Measurements from ENCODE around the gene S100A2.
"Not testable (repeated sequence)": the region's sequence is repeated elsewhere in the genome, so short reads cannot be mapped to it uniquely, and the experiment has no call there.

The S100A2 gene

DNA sequence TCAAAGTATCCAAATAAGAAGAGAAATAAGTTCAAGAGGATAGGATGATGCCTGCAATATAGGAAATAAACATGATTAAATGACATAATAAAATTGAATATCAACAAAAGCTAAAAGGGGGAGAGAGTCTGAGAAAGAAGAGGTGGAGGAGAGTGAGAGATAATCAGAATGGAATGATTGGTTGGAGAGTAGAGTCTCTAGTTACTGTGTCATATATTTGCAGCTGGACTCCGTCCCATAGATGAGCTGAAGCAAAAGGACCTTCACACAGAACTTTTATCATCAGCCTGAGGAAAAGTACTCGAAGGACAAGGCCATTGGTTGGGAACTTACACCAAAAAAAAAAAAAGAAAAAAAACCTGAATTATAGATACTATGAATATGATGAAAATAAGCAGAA, 22.8 kb upstream of the S100A2 start:
- no peak for DNase-seq (ENCODE audit: low spot score)

DNA sequence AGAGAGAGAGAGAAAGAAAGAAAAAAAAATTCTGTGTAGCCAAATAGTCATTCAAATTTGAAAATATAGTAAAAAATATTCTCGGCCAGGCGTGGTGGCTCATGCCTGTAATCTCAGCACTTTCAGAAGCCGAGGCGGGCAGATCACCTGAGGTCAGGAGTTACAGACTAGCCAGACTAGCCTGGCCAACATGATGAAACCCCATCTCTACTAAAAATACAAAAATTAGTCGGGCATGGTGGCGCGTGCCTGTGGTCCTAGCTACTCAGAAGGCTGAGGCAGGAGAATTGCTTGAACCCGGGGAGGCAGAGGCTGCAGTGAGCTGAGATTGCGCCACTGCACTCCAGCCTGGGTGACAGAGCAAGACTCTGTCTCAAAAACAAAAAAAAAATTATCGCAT, 22.4 kb upstream of the S100A2 start:
- not testable (repeated sequence) for DNase-seq (ENCODE audit: low spot score)

DNA sequence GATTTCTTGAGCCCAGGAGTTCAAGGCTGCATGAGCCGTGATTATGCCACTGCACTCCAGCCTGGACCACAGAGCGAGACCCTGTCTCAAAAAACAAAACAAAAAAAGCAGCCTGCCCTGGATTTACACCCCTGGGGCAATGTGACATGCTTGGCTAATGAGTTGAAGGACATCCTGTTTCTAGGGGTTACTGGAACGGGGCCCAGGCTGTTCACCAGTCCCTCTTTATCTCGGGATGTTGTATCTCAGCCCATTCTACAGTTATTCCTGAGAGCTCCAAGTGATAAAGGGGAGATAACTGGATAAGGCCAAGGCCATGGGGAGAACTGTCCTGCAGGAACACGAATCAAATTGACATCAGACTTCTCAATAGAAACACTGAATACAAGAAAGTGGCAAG, 21.7 kb upstream of the S100A2 start:
- DNase-seq (ENCODE audit: low spot score) = no peak

DNA sequence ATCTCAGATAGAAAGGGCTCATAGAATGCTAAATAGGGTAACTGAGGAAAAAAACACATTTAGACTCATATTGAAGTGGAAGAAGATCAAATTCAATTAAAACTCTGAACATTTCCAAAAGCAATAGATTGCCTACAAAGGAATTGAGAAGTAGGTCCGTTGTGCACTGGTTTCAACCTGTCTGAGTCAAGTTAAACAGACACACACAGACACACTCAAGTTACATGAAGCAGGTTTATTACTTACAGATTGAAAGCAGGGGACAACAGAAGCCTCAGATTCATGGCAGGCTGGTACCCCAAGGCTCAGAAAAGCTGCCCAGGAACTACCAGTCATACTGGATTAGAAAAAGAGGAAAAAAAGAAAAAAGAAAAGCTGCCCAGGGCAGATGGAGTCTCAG, 20.7 kb upstream of the S100A2 start:
- DNase-seq (ENCODE audit: low spot score) = no peak

DNA sequence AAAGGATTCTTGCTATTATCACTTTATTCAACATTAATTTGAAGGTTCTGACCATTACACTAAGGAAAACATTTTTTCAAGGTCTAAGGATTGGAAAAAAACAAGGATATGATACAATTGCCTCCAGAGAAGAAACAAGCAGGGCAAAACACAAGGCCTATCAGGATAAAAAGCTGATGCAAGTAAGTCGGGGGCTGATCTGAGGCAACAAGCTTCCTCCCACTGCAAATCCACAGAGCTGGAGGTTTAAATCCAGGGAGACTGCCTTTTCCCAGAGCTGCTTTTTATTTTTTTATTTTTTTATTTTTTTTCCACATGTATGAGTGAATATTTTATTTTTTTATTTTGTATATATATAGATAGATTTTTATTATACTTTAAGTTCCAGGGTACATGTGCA, 19.4 kb upstream of the S100A2 start:
- DNase-seq (ENCODE audit: low spot score) = no peak

DNA sequence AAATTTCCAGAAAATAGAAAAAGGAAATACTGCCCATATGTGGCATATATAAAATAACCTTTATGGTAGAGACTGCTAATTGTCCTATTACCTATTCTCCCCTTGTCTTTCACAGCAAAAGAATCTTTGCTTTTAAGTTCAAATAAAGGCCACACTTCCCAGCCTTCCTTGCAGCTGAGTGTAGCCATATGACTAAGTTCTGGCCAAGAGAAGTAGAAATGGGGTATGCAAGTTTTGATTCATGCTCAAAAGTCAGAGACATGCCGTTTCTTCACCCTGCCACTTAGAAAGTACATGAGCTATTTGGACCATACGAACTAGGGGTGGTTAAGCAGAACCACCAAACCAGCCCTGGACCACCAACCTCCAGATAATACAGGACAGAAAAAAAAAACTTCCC, 18.3 kb upstream of the S100A2 start:
- no peak for DNase-seq (ENCODE audit: low spot score)

DNA sequence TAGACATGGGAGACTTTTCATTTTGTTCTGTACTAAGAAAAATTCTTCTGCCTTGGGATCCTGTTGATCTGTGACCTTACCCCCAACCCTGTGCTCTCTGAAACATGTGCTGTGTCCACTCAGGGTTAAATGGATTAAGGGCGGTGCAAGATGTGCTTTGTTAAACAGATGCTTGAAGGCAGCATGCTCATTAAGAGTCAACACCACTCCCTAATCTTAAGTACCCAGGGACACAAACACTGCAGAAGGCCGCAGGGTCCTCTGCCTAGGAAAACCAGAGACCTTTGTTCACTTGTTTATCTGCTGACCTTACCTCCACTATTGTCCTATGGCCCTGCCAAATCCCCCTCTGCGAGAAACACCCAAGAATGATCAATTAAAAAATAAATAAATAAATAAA, 17.9 kb upstream of the S100A2 start:
- not testable (repeated sequence) for DNase-seq (ENCODE audit: low spot score)

DNA sequence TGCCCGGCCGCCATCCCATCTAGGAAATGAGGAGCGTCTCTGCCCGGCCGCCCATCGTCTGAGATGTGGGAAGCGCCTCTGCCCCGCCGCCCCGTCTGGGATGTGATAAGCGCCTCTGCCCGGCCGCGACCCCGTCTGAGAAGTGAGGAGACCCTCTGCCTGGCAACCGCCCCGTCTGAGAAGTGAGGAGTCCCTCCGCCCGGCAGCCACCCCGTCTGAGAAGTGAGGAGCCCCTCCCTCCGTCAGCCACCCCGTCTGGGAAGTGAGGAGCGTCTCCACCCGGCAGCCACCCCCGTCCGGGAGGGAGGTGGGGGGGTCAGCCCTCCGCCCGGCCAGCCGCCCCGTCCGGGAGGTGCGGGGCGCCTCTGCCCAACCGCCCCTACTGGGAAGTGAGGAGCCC, 17.2 kb upstream of the S100A2 start:
- not testable (repeated sequence) for DNase-seq (ENCODE audit: low spot score)

DNA sequence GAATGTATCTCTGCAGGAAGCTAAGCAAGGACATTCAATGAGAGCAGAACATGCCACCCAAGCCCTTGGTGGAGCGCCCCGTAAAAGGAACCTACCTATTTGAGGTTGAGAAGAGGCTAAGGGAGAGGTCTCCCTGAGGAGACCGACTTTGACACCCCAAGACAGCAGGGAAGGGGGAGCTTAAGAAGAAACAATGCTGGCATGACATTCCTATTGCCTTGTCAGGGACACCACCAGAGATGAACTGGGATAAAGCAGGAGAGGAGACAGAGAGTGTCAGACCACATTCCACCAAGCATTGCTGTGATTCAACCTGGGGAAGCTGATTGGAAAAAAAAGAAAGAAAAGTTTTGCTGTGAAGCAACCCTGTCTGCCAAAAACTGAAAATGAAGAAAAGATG, 13.3 kb upstream of the S100A2 start:
- no peak for DNase-seq (ENCODE audit: low spot score)

DNA sequence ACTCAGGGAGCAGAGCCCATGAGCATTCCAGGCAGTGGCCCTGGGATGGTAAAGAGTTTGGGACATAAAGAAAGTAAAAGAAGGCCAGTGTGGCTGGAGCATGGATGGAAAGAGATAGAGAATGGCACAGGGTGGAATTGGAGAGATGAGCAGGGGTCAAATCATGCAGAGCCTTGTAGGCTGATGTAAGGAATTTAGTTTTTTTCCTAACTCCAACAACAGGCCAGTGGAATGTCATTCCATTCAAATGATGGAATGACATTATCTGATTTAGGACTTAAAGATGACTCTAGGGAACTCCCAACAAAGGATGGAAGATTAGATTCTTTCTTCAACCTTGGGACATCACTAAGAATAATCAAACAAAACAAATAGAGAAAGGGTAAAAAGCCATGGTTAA, 12.8 kb upstream of the S100A2 start:
- DNase-seq (ENCODE audit: low spot score) = no peak

DNA sequence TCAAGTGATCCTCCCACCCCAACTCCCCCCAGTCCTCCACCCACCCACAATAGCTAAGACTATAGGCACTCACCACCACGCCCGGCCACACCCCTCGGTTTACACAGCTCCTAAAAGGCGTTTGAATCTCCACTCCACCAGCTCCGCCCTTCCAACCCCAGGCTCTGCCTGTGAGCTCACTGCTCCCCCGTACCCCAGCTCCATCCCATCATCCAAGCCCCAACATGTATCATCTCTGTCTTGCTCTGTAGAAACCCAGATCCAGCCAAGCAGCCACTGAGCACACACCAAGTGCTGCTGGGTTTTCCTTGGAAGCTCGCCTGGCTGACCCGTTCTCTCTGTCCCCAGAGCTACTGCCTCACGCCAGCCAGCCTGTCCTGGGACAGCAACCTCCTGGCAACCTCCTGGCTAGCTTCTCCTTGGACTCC, 12.0 kb upstream of the S100A2 start:
- peak; percentile 45 for DNase-seq (ENCODE audit: low spot score)

DNA sequence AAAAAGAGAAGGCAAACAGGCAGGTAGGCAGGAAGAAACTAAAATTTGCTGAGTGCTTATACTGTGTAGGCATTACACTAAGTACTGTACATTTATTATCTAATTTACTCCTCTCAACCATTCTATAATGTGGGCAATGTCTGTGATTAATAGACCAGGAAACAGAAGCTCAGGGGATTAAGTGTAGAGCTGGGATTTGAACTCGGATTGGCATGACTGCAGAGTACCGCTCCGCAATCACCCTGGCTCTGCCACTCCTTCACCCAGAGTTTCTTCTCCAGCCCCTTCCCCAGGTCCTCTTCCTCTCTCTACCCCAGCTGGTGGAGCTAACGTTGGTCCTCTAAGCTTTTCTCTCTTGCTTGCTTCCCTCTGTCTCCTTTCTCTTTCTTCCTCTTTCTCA, 11.5 kb upstream of the S100A2 start:
- no peak for DNase-seq (ENCODE audit: low spot score)

DNA sequence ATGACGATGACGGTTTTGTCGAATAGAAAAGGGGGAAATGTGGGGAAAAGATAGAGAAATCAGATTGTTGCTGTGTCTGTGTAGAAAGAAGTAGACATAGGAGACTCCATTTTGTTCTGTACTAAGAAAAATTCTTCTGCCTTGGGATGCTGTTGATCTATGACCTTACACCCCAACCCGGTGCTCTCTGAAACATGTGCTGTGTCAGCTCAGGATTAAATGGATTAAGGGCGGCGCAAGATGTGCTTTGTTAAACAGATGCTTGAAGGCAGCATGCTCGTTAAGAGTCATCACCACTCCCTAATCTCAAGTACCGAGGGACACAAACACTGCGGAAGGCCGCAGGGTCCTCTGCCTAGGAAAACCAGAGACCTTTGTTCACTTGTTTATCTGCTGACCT, 9.9 kb upstream of the S100A2 start:
- DNase-seq (ENCODE audit: low spot score) = not testable (repeated sequence)

DNA sequence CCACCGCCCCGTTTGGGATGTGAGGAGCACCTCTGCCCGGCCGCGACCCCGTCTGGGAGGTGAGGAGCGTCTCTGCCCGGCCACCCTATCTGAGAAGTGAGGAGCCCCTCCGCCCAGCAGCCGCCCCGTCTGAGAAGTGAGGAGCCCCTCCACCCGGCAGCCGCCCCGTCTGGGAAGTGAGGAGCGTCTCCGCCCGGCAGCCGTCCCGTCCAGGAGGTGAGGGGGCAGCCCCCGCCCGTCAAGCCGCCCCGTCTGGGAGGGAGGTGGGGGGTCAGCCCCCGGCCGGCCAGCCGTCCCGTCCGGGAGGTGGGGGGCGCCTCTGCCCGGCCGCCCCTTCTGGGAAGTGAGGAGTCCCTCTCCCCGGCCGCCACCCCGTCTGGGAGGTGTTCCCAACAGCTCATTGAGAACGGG, 9.4 kb upstream of the S100A2 start:
- DNase-seq (ENCODE audit: low spot score) = not testable (repeated sequence)

DNA sequence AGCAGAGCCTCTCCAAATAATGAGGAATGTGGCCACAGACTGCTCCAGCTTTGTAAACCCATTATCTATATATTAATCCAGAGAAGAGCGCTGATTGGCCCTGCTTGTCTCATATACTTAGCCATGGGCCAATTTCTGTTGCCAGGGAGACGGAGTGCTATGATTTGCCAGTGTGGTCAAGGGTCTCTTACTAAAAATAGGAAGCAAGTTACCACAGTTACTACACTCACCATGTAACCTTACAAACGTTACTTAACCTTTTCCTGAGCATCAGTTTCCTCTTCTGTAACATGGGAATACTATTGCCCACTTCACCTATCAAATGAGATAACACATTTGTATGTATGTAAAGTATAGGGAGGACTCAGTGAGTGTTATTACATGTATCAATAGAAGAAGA, 7.7 kb upstream of the S100A2 start:
- DNase-seq (ENCODE audit: low spot score) = no peak

DNA sequence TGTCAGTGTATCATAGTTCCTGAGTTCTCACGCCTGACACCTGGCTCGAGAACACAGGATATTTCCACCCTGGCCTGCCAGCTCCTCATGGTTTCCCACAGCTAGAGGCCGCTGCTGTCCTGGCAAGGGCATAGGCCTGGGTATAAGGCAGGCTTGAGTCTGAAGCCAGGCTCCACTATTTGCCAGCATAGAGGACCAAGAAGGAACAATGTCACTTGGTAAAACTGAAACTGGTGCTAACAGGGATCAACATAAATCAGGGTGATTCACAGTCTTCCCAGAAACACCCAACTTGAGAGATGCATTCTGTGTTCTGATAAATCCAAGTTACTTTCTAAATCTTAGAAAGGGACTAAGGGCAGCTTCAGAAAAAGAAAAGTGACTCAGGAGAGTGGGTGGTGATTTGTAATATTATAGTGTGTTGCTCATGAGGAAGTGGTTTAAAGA, 6.9 kb upstream of the S100A2 start:
- DNase-seq (ENCODE audit: low spot score) = peak; percentile 88

DNA sequence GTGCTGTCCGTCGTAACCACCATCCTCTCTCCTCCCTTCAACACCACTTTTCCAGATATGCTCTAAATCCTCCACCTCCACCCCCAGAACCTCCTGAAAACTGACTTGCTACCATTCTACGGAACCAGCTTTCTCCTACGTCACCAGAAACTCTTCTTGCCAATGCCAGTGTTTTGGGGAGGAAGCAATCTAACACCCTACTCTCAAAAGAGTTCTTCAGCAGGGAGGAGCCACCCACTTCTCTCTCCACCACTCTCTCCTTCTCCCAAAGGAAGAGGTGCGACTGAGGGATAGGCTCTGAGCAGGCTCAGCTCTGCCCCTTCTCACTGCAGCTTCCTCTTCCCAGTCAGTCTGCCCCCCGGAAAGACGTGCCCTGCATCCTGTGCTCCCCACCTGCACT, 6.1 kb upstream of the S100A2 start:
- DNase-seq (ENCODE audit: low spot score) = no peak

DNA sequence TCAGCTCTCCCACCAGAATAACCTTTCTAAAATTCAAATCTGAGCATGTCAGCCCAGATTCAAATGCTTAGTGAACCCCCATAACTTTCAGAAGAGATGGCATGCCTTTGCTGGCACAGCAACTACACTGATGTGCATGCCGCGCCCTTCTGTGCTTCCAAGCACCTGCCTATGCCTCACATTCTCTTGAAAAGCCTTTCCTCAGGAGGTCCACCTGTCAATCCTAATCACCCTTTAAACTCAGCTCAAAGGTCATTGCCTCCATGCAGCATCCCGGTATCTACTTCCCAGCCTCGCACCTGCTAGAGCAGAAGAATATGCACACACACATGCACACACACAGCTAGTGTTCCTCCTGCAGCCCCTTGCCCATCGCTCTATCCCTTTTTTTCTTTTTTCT, 5.2 kb upstream of the S100A2 start:
- no peak for DNase-seq (ENCODE audit: low spot score)

DNA sequence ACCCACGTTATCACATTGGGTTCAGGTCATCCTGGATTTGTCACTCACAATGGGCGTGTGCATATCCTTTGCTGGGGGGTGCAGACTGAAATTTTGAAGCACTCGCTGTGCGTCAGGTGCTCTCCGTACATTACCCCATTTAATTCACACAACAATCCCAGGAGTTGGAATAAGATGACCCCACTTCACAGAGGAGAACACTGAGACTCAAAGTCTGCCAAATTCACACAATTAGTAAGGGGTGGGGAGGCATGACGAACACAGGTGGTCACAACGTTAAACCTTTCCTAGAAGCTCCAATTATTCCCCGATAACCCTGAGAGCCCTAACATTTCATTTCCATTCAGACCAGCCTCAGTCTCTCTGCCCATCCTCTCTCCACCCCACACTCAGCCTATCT, 3.8 kb upstream of the S100A2 start:
- no peak for DNase-seq (ENCODE audit: low spot score)

DNA sequence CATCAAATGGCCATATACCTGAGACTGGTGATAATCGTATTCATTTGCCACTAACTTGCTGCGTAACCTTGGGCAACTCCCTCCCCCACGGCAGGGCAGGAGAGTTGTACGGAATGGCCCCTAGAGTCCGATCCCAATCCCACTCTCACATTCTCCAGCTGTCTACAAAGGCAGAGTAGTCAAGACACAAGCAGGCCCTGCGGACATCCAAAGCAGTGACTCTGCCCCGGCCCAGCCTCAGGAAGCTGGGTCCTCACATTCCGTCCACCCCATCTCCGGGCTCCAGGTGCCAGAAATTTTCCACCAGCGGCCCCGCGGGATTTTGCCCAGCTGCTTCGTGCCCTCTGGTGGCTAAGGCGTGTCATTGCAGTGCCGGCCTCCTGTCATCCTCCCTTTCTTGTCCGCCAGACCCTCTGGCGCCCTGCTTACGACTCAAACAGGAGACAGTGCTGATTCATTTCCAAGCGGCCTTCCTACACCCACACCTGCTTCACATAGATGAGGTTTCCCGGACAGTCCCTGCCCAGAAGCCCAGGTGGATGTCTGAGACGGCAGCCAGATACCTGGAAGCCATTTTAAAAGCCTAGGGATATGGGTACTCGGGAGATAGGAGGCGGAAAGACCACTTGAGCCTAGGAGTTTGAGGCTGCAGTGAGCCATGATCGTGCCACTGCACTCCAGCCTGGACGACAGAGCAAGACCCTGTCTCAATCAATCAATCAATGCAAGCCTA, 2.9 kb upstream of the S100A2 start:
- peak; percentile 80 for DNase-seq (ENCODE audit: low spot score)

DNA sequence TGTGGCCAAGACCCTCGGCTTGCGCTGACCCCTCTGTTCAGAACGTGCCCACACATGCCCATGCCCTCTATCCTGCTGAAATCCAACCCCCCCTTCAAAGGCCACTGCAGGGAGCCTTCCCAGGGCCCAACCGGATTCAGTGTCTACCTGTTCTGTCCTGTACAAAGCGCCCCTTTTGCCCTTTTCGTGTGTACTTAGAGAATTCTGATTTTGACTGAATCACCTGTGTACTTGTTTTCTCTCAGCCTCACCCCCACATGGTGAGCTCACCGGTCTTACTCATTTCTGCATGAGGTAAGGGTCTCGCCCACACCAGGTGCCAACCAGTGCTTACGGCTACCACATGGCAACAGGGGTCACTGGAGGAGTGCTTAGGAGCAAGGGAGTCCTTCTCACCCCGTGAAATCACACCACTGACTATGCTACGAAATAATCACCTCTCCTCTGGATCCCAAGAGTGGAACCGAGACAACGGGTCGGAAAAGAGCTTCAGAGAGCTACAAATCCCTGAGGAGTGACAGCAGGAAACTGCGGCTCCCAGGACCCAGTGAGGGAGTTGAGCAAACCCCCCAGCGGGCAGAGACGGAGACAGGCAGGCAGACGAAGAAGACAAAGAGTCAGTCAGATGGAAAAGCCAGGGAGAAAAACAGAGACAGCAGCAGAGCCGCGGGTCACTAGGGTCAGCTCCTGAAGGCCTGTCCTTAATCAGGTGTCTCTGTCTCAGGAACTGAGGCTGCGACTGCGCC, 2.1 kb upstream of the S100A2 start:
- no peak for DNase-seq (ENCODE audit: low spot score)

DNA sequence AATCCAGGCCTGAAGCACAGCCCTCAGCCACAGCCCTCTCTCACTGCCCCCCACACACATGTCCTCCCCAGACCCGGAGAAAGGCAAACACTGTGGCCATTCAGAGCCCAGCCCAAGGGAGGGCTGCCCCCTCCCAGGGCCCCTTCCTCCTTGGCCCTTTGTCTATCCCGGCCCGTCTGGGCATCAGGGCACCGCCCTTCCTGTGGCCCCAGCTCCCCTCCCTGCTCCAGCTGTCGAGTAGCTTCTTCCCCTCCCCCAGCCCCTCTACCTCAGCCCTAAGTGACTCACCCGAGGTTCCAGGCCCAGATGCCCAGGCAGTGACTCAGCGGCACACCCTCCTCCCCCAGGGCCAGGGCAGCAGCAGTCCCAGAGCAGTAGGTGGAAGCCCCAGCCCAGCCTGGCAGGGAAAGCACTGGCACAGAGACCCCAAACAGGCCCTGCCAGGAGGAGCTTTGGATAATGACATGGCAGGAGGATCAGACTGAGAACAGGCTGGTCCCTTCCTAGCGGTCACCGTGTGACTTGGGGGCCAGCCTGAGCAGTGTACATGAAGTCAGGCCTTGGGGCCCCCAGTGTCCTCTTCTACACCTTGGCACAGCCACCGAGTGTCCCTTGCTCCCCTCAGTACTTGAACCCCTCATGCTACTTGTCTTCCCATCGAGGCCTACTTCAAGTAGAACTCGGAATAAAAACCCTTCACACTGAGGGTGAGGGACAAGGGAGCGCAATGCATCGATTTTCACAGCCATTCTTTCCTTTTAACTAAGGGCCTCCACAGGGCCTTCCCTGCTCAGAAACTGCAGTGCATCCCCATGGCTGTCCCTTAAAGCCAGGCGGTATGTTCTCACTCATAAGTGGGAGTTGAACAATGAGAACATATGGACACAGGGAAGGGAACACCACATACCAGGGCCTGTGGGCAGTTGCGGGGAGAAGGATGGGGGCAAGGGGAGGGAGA, 1.0 kb upstream of the S100A2 start:
- DNase-seq (ENCODE audit: low spot score) = peak; percentile 42

DNA sequence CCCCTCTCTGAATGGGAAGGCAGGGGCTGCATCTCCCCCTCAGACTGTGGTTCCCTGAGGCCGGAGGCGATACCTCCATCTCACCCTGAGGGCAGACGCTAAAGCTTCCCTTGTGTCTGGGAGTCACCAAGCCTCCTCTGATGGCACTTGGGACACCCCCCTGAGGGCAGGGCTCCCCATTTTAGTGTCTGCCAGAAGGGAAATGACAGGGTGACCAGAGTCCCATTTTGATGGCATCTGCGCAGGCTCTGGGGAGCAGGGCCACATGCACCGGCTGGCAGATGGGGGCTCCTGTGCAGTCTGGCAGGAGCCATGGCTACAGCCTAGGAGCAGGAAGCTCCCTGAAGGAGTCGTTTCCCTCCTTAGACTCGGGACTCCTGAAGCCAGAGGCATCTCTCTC, 1.7 kb downstream of the S100A2 start:
- DNase-seq (ENCODE audit: low spot score) = no peak

Measured in globus pallidus (tissue), 1 donor.